HG03066 (cell line): ENCODE measurements around the gene SLC5A7.

Experiments used
- ATAC-seq: cut with Tn5 transposase; IDR thresholded peaks from one replicate; pipeline ENCODE4 v1.9.1; 2021; ENCODE audit warnings: low read depth; ENCODE audit not compliant: unreplicated experiment

The SLC5A7 gene

GRCh38 chr2:108061439-108062042 lies 75.2 kb downstream of the SLC5A7 start:
- no peak for ATAC-seq
